Lower leg skin (tissue), 4 donors: Measurements from ENCODE around the gene CLEC11A. TPM values are rescaled to one million over a fixed set of nuclear protein-coding genes. Genes with fewer than 3 reads are reported as not detected.

Source experiments
- DNase-seq, 2 donors: peaks; one replicate each; pipeline ENCODE4 v3.0.0-alpha.2; 2019; ENCODE audit warnings: low spot score in 2 of 2
- H3K4me3 ChIP-seq: fragments of 200-600 bp; sonication (generic); 2 replicates; pipeline ENCODE4 v1.5.1; 2017; ENCODE audit warnings: mild to moderate bottlenecking, low read depth; ENCODE audit not compliant: poor library complexity, severe bottlenecking
- POLR2A ChIP-seq, 2 donors: fragments of 450-650 bp; IDR thresholded peaks; one replicate each; pipeline ENCODE4 v1.6.1; 2016 to 2017; ENCODE audit warnings: antibody characterized with exemption in 2 of 2, mild to moderate bottlenecking in 1 of 2, moderate library complexity in 1 of 2
- WGBS, 2 donors: methylation state at CpG; one replicate each; pipeline ENCODE4 v1.1.5; 2018; 5-methylcytosine and 5-hydroxymethylcytosine counted together
- intact Hi-C: fragments of 100-400 bp; cut with DNase I; formaldehyde crosslinking; loops from one replicate; pipeline ENCODE4 v1.15.0; 2023; ENCODE audit warnings: low total_unique reads
- total RNA-seq, 4 donors: library from RNA; depleted of rRNA; stranded (reverse); fragments of >200 nt; gene quantifications; one replicate each; pipeline ENCODE4 v1.1.0, GENCODE V29; 2016
- TF ChIP-seq, protein P1 (sequence below), 3 donors: fragments of 450-650 bp; IDR thresholded peaks; one replicate each; pipeline ENCODE4 v1.5.1; 2016; ENCODE audit warnings: antibody characterized with exemption in 3 of 3, mild to moderate bottlenecking in 3 of 3, moderate library complexity in 2 of 3

CLEC11A gene, protein sequence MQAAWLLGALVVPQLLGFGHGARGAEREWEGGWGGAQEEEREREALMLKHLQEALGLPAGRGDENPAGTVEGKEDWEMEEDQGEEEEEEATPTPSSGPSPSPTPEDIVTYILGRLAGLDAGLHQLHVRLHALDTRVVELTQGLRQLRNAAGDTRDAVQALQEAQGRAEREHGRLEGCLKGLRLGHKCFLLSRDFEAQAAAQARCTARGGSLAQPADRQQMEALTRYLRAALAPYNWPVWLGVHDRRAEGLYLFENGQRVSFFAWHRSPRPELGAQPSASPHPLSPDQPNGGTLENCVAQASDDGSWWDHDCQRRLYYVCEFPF
- total RNA-seq = 10 to 100 TPM in 2 of 4 donors, 1 to 10 TPM in 2; 9.5 to 19.2 (median 11.9) TPM

GRCh38 chr19:50723069-50723468 is at the start of gene CLEC11A:
TSS of gene CLEC11A (plus strand) at chr19:50723364. CDS start at chr19:50723526, 162 bp downstream.
- H3K4me3 ChIP-seq = peak within 1 kb of the TSS; percentile 38
- intact Hi-C loops = no loop called here
- no peak for TF ChIP-seq POLR2A (IDR thresholded peaks at IDR 0.05)
- TF ChIP-seq, protein P1, sequence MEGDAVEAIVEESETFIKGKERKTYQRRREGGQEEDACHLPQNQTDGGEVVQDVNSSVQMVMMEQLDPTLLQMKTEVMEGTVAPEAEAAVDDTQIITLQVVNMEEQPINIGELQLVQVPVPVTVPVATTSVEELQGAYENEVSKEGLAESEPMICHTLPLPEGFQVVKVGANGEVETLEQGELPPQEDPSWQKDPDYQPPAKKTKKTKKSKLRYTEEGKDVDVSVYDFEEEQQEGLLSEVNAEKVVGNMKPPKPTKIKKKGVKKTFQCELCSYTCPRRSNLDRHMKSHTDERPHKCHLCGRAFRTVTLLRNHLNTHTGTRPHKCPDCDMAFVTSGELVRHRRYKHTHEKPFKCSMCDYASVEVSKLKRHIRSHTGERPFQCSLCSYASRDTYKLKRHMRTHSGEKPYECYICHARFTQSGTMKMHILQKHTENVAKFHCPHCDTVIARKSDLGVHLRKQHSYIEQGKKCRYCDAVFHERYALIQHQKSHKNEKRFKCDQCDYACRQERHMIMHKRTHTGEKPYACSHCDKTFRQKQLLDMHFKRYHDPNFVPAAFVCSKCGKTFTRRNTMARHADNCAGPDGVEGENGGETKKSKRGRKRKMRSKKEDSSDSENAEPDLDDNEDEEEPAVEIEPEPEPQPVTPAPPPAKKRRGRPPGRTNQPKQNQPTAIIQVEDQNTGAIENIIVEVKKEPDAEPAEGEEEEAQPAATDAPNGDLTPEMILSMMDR (IDR thresholded peaks at IDR 0.05) = no peak
- 16 to 29% methylated on average over 15 of the region's 15 CpGs for WGBS, 2 donors
- DNase-seq = peak; percentile 56 to 93

GRCh38 chr19:50676625-50677197 is 46.5 kb upstream of the CLEC11A start:
- H3K4me3 ChIP-seq = no peak overlapping the region
- DNase-seq = no peak
- WGBS, 2 donors = 65 to 93% methylated on average over 1 of the region's 1 CpG
- intact Hi-C loops = no loop called here
- no peak for TF ChIP-seq POLR2A (IDR thresholded peaks at IDR 0.05)
- TF ChIP-seq, protein P1 (IDR thresholded peaks at IDR 0.05) = no peak

GRCh38 chr19:50677636-50678035 is 45.5 kb upstream of the CLEC11A start:
- no peak for TF ChIP-seq POLR2A (IDR thresholded peaks at IDR 0.05)
- TF ChIP-seq, protein P1 (IDR thresholded peaks at IDR 0.05) = no peak
- intact Hi-C loops = no loop called here
- no peak for DNase-seq
- WGBS, 2 donors = 53 to 59% methylated on average over 5 of the region's 5 CpGs
- H3K4me3 ChIP-seq = no peak overlapping the region

- DNase-seq = no peak
- 50 to 67% methylated on average over 3 of the region's 3 CpGs for WGBS, 2 donors
- no peak overlapping the region for H3K4me3 ChIP-seq
- intact Hi-C loops = no loop called here
- TF ChIP-seq POLR2A (IDR thresholded peaks at IDR 0.05) = no peak
- TF ChIP-seq, protein P1 (IDR thresholded peaks at IDR 0.05) = no peak
Observed at GRCh38 chr19:50678323-50678722, 44.8 kb upstream of the CLEC11A start.

GRCh38 chr19:50679177-50680125 is 43.7 kb upstream of the CLEC11A start:
- H3K4me3 ChIP-seq = no peak overlapping the region
- no peak for TF ChIP-seq POLR2A (IDR thresholded peaks at IDR 0.05)
- TF ChIP-seq, protein P1 (IDR thresholded peaks at IDR 0.05) = no peak
- DNase-seq = peak; percentile 53 to 93
- whole genome bisulfite sequencing, 2 donors = 16% methylated on average over 17 to 23 of the region's 23 CpGs
- intact Hi-C loops = no loop called here
